Esophagus squamous epithelium (tissue), 5 donors: ENCODE measurements around the gene CACNA2D2. TPM values are rescaled to one million over a fixed set of nuclear protein-coding genes. Genes with fewer than 3 reads are reported as not detected.

Experiments
- DNase-seq: peaks from one replicate; lab custom pipeline; 2025; lab: John Stamatoyannopoulos, UW
- H3K27ac ChIP-seq, 4 donors: fragments of 200-600 bp; sonication (generic); one replicate each; pipeline ENCODE4 v1.5.1; 2016 to 2019; ENCODE audit warnings: mild to moderate bottlenecking in 1 of 4
- H3K27me3 ChIP-seq, 4 donors: fragments of 200-600 bp; sonication (generic); 1 replicate in 3 of 4; 2 replicates in 1 of 4; pipeline versions ENCODE4 v1.5.1 to v1.6.0; 2017 to 2021; ENCODE audit warnings: antibody characterized with exemption in 1 of 4
- H3K36me3 ChIP-seq, 3 donors: fragments of 200-600 bp; sonication (generic); one replicate each; pipeline ENCODE4 v1.5.1; 2016 to 2019
- H3K4me1 ChIP-seq, 3 donors: fragments of 200-600 bp; sonication (generic); one replicate each; pipeline ENCODE4 v1.5.1; 2017 to 2019
- H3K4me3 ChIP-seq, 4 donors: fragments of 200-600 bp; sonication (generic); 1 replicate in 3 of 4; 2 replicates in 1 of 4; pipeline ENCODE4 v1.5.1; 2016 to 2019; ENCODE audit warnings: mild to moderate bottlenecking in 2 of 4, moderate library complexity in 1 of 4
- H3K9me3 ChIP-seq, 3 donors: fragments of 200-600 bp; sonication (generic); one replicate each; pipeline ENCODE4 v1.5.1; 2016 to 2019
- POLR2A ChIP-seq, 4 donors: fragments of 450-650 bp; IDR thresholded peaks; one replicate each; pipeline ENCODE4 v1.6.1; 2017; ENCODE audit warnings: antibody characterized with exemption in 4 of 4, mild to moderate bottlenecking in 4 of 4, moderate library complexity in 3 of 4
- WGBS, 2 donors: methylation state at CpG; one replicate each; pipeline ENCODE4 v1.1.5; 2018; 5-methylcytosine and 5-hydroxymethylcytosine counted together
- intact Hi-C: fragments of 100-400 bp; cut with DNase I; formaldehyde crosslinking; loops from one replicate; pipeline ENCODE4 v1.15.0; 2022
- total RNA-seq, 4 donors: library from RNA; depleted of rRNA; stranded (reverse); fragments of >200 nt; gene quantifications; one replicate each; pipeline ENCODE4 v1.1.0, GENCODE V29; 2016
- TF ChIP-seq, protein P1 (sequence below), 6 experiments: fragments of 450-650 bp in 4 of 6; fragments of 200-600 bp in 2 of 6; sonication (generic) in 2 of 6; IDR thresholded peaks; one replicate each; pipeline ENCODE4 v1.5.1; 2016 to 2019; ENCODE audit warnings: antibody characterized with exemption in 6 of 6, mild to moderate bottlenecking in 4 of 6, moderate library complexity in 4 of 6
- donor health status: DM: yes; HTN: yes; CAD: no.

The CACNA2D2 gene
- total RNA-seq, 4 donors from 2014 or later = 0.18 to 0.57 (median 0.35) TPM; not detected in 1

DNA sequence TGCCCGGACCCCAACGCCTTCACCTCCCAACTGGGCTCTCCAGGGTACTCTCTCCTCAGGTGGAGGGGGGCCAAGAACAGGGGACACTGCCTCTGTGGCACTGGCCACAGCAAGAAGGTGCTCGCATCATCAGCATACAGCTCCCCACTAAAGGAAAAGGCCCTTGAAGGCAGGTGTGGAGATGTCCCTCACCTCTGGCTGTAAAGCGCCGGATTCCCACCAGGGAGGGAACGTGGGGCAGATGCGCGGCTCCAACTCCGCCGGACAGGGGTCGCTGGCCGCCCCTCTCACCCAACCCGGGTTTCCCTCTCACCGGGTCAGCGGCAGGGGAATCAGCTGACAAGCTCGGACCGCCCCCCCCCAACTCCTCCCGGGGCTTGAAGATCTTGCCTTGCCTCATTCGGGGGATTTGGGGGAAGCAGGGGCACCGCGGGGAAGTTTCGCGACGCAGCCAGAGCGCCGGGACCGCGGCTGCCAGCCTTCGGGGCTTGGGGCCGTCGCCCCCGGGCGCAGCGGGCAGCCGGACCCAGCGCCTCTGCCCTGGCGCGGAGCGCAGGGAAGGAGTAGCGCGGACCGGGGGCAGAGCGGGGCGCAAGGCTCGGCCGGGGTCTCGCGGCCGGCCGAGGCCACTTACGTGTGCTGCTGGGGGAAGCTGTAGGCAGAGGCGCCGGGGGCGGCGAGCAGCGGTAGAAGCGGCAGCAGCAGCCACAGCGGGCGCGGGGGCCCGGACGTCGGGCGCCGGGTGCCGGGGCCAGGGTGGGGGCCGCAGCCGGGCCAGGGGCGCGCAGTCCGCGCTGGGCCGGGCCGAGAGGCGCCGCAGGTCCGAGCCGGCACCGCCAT is 630 bp downstream of the CACNA2D2 start:
- Histone ChIP-seq H3K4me1 (peaks cover 0 to 22% (median 8%) of the 10 kb centered on the region in 3 donors), H3K27ac (peak overlapping the region in 2 of 4 donors; percentile 59 to 64), H3K36me3 (no peaks in the 10 kb centered on the region), H3K27me3 (peaks cover 0 to 74% (median 4%) of the 10 kb centered on the region in 4 donors), H3K4me3 (peak overlapping the region; percentile 30 to 78 (median 50)), H3K9me3 (no peaks in the 10 kb centered on the region)
- DNase-seq = no peak
- no peak for TF ChIP-seq POLR2A (IDR thresholded peaks at IDR 0.05)
- TF ChIP-seq, protein P1, sequence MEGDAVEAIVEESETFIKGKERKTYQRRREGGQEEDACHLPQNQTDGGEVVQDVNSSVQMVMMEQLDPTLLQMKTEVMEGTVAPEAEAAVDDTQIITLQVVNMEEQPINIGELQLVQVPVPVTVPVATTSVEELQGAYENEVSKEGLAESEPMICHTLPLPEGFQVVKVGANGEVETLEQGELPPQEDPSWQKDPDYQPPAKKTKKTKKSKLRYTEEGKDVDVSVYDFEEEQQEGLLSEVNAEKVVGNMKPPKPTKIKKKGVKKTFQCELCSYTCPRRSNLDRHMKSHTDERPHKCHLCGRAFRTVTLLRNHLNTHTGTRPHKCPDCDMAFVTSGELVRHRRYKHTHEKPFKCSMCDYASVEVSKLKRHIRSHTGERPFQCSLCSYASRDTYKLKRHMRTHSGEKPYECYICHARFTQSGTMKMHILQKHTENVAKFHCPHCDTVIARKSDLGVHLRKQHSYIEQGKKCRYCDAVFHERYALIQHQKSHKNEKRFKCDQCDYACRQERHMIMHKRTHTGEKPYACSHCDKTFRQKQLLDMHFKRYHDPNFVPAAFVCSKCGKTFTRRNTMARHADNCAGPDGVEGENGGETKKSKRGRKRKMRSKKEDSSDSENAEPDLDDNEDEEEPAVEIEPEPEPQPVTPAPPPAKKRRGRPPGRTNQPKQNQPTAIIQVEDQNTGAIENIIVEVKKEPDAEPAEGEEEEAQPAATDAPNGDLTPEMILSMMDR (IDR thresholded peaks at IDR 0.05) = no peak
- intact Hi-C loops = no loop called here
- 0% methylated on average over 1 of the region's 79 CpGs; no CpG with 5 or more reads in 1 of the 2 donors for WGBS, 2 donors

DNA sequence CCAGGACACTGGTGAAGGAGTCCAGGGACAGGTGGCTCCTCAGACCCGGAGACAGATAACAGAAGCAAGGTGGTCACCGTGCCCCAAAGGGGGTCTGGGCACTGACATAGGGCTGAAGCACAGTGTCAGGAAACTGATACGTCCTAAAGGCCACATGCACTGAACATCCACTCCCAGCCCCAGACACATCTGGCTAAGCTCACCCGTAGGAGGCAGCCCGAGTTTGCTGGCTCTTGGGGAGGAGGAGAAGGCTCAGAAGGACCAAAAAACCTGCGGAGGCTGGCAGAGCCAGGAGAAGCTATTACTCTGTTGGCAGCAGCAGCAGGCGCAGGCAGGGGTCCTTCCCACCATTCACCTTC is 1.2 kb downstream of the CACNA2D2 start:
- H3K27me3 ChIP-seq = peaks cover 0 to 76% (median 4%) of the 10 kb centered on the region in 4 donors
- H3K9me3 ChIP-seq = no peaks in the 10 kb centered on the region
- H3K27ac ChIP-seq = no peak overlapping the region
- H3K36me3 ChIP-seq = no peaks in the 10 kb centered on the region
- peak overlapping the region in 2 of 4 donors; percentile 58 to 78 for H3K4me3 ChIP-seq
- no peak for TF ChIP-seq POLR2A (IDR thresholded peaks at IDR 0.05)
- TF ChIP-seq, protein P1 (IDR thresholded peaks at IDR 0.05) = no peak
- no peak for DNase-seq
- peaks cover 0 to 22% (median 8%) of the 10 kb centered on the region in 3 donors for H3K4me1 ChIP-seq
- 0 to 50% methylated on average over 2 to 4 of the region's 7 CpGs for WGBS, 2 donors
- intact Hi-C loops = no loop called here

DNA sequence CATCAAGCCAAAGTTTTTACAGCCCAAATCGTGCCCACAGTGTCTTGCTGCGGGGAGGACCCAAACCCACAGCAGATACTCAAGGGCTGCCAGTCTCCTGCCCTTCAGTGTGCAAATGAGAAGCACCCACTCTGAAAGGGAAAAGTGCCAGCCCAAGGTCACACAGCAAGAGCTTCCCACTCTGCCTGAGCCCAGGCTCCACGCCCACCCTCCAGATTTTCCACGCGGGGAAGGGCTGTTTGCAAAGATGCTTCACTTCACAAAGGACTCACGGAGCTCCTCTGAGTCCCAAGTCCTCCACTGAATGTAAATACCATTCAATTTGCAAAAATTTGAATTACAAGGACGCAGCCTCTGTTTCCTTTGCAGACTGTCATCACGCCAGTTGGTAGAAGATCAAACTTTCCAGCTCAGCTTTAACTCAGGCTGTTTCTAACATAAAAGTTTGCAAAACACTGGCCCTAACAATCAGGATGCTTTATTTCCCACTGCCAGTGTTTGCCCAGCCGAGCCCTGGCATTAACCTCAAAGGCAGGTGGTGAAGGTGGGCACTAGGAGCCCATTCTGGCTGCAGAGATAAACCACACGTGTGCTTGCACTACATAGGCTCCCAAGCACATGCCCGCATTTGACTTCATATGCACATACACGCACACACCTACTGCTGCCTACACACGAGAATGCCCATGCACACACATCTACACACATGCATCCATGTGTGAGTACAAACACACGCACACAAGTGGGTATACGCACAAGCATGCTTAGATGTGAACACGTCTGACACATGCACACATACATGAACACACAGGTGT is 7.6 kb downstream of the CACNA2D2 start:
- no peak for DNase-seq
- Histone ChIP-seq H3K36me3 (no peaks in the 10 kb centered on the region), H3K4me1 (no peaks in the 10 kb centered on the region), H3K27ac (no peak overlapping the region), H3K27me3 (peaks cover 0 to 31% (median 0%) of the 10 kb centered on the region in 4 donors), H3K4me3 (no peak overlapping the region), H3K9me3 (no peaks in the 10 kb centered on the region)
- intact Hi-C loops = no loop called here
- TF ChIP-seq, protein P1 (IDR thresholded peaks at IDR 0.05) = no peak
- WGBS, 2 donors = 81 to 82% methylated on average over 12 to 16 of the region's 16 CpGs

DNA sequence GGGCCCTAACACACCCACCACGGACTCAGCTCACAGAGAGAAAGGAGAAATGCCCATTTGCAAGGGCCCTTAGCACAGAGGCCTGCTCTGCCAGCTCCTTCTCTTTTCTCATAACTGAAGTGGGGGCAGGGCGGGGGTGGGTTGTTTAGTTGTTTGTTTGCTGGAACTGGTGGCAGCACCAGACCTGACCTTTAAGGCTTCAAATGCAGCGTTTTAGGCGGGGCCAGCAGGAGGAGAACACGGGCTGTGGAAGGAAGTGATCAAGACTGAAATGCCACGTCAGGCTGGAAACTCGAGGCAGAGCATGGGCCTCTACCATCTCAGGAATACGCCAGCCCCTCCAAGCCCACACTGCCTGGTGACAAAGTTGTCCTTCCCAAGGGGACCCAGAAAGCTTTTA is 9.3 kb downstream of the CACNA2D2 start:
- Histone ChIP-seq H3K36me3 (no peaks in the 10 kb centered on the region), H3K4me3 (no peak overlapping the region), H3K27me3 (peaks cover 0 to 14% (median 0%) of the 10 kb centered on the region in 4 donors), H3K4me1 (no peaks in the 10 kb centered on the region), H3K27ac (no peak overlapping the region), H3K9me3 (no peaks in the 10 kb centered on the region)
- WGBS, 2 donors = 61 to 91% methylated on average over 3 to 7 of the region's 8 CpGs
- no peak for TF ChIP-seq POLR2A (IDR thresholded peaks at IDR 0.05)
- TF ChIP-seq, protein P1 (IDR thresholded peaks at IDR 0.05) = no peak
- intact Hi-C loops = no loop called here
- no peak for DNase-seq
